H9 (cell line): Measurements from ENCODE around the gene VWA5B1. TPM values are rescaled to one million over a fixed set of nuclear protein-coding genes. Genes with fewer than 3 reads are reported as not detected.

ENCODE experiments used
- DNase-seq: peaks from one replicate; pipeline ENCODE4 v3.0.0-alpha.2; 2017
- H2AFZ ChIP-seq: one replicate; pipeline ENCODE4 v1.6.1; 2013; ENCODE audit warnings: mild to moderate bottlenecking, low read length, control low read depth, moderate library complexity
- H2AK5ac ChIP-seq: 2 replicates; pipeline ENCODE4 v1.6.1; 2013; ENCODE audit warnings: low read length, control low read depth, mixed read lengths; ENCODE audit not compliant: insufficient read length
- H2BK120ac ChIP-seq: one replicate; pipeline ENCODE4 v1.6.1; 2013; ENCODE audit warnings: low read depth, mild to moderate bottlenecking, low read length, control low read depth, inconsistent platforms; ENCODE audit not compliant: poor library complexity, severe bottlenecking
- H2BK12ac ChIP-seq: 2 replicates; pipeline ENCODE4 v1.6.1; 2013; ENCODE audit warnings: low read length, control low read depth, mixed read lengths, low read depth; ENCODE audit not compliant: insufficient read length
- H2BK15ac ChIP-seq: 2 replicates; pipeline ENCODE4 v1.6.1; 2013; ENCODE audit warnings: low read depth, low read length, control low read depth
- H2BK20ac ChIP-seq: one replicate; pipeline ENCODE4 v1.6.1; 2013; ENCODE audit warnings: low read depth, mild to moderate bottlenecking, low read length, control low read depth, inconsistent platforms; ENCODE audit not compliant: poor library complexity, severe bottlenecking
- H2BK5ac ChIP-seq: 2 replicates; pipeline ENCODE4 v1.6.1; 2013; ENCODE audit warnings: low read length, control low read depth, mixed read lengths; ENCODE audit not compliant: insufficient read length
- H3K14ac ChIP-seq: 2 replicates; pipeline ENCODE4 v1.6.1; 2013; ENCODE audit warnings: low read length, control low read depth; ENCODE audit not compliant: insufficient read depth
- H3K18ac ChIP-seq: 2 replicates; pipeline ENCODE4 v1.6.1; 2013; ENCODE audit warnings: low read depth, mild to moderate bottlenecking, mixed read lengths, low read length, control low read depth; ENCODE audit not compliant: insufficient read length
- H3K23ac ChIP-seq: 2 replicates; pipeline ENCODE4 v1.6.1; 2013; ENCODE audit warnings: low read length, control low read depth, mixed read lengths, low read depth; ENCODE audit not compliant: insufficient read length
- H3K23me2 ChIP-seq: 2 replicates; pipeline ENCODE4 v1.6.1; 2013; ENCODE audit warnings: low read depth, mild to moderate bottlenecking, mixed read lengths, low read length, control low read depth; ENCODE audit not compliant: insufficient read length, poor library complexity, severe bottlenecking
- H3K27ac ChIP-seq: 2 replicates; pipeline ENCODE4 v1.5.1; 2013; ENCODE audit warnings: low read length, control low read depth, mixed read lengths, low read depth; ENCODE audit not compliant: insufficient read length
- H3K27me3 ChIP-seq: 2 replicates; pipeline ENCODE4 v1.6.1; 2013; ENCODE audit warnings: low read length, control low read depth, inconsistent platforms; ENCODE audit not compliant: insufficient read depth
- H3K4ac ChIP-seq: 2 replicates; pipeline ENCODE4 v1.6.1; 2013; ENCODE audit warnings: low read depth, mild to moderate bottlenecking, control low read depth, inconsistent platforms, low read length, moderate library complexity
- H3K4me1 ChIP-seq: 2 replicates; pipeline ENCODE4 v1.6.1; 2013; ENCODE audit warnings: low read length, control low read depth, inconsistent platforms; ENCODE audit not compliant: insufficient read depth
- H3K4me2 ChIP-seq: 2 replicates; pipeline ENCODE4 v1.6.1; 2013; ENCODE audit warnings: low read length, control low read depth, mixed read lengths; ENCODE audit not compliant: insufficient read length, insufficient read depth
- H3K56ac ChIP-seq: 2 replicates; pipeline ENCODE4 v1.6.1; 2013; ENCODE audit warnings: low read depth, mild to moderate bottlenecking, mixed read lengths, low read length, control low read depth; ENCODE audit not compliant: insufficient read length
- H3K79me1 ChIP-seq: 2 replicates; pipeline ENCODE4 v1.6.1; 2013; ENCODE audit warnings: low read depth, mild to moderate bottlenecking, moderate library complexity, low read length, control low read depth, inconsistent platforms; ENCODE audit not compliant: insufficient read depth, poor library complexity, severe bottlenecking
- H3K79me2 ChIP-seq: 2 replicates; pipeline ENCODE4 v1.6.1; 2013; ENCODE audit warnings: low read length, control low read depth, inconsistent platforms; ENCODE audit not compliant: insufficient read depth
- H3K9ac ChIP-seq: 2 replicates; pipeline ENCODE4 v1.6.1; 2013; ENCODE audit warnings: low read length, control low read depth, mixed read lengths; ENCODE audit not compliant: insufficient read length; ENCODE audit errors: extremely low read depth
- H3K9me3 ChIP-seq: one replicate; pipeline ENCODE4 v1.6.1; 2013; ENCODE audit warnings: low read depth, low read length, inconsistent platforms; ENCODE audit not compliant: control insufficient read depth
- H3T11ph ChIP-seq: one replicate; pipeline ENCODE4 v1.6.1; 2013; ENCODE audit warnings: mild to moderate bottlenecking, low read length, control low read depth, inconsistent platforms
- H4K20me1 ChIP-seq: one replicate; pipeline ENCODE4 v1.6.1; 2013; ENCODE audit not compliant: control insufficient read depth, insufficient read length, insufficient read depth
- H4K5ac ChIP-seq: 2 replicates; pipeline ENCODE4 v1.6.1; 2013; ENCODE audit warnings: low read depth, mild to moderate bottlenecking, mixed read lengths, low read length, control low read depth; ENCODE audit not compliant: insufficient read length
- H4K8ac ChIP-seq: replicated peaks from 2 replicates; pipeline ENCODE4 v1.6.1; 2013; ENCODE audit warnings: low read length, control low read depth, mixed read lengths, low read depth; ENCODE audit not compliant: insufficient read length
- H4K91ac ChIP-seq: 2 replicates; pipeline ENCODE4 v1.6.1; 2013; ENCODE audit warnings: low read depth, mild to moderate bottlenecking, moderate library complexity, mixed read lengths, low read length, control low read depth; ENCODE audit not compliant: insufficient read length
- H3K27ac Mint-ChIP-seq, 3 experiments: 2 replicates in 2 of 3; 3 replicates in 1 of 3; pipeline ENCODE4 v1.8.0; 2020 to 2021; ENCODE audit warnings: mixed read lengths in 3 of 3, mild to moderate bottlenecking in 1 of 3, moderate library complexity in 1 of 3
- H3K27me3 Mint-ChIP-seq: 2 replicates; pipeline ENCODE4 v1.8.0; 2021; ENCODE audit warnings: low read depth, mild to moderate bottlenecking, moderate library complexity, mixed read lengths
- H3K36me3 Mint-ChIP-seq, 3 experiments: 2 replicates in 2 of 3; 3 replicates in 1 of 3; pipeline ENCODE4 v1.8.0; 2020 to 2021; ENCODE audit warnings: low read depth in 3 of 3, mixed read lengths in 3 of 3; ENCODE audit not compliant: insufficient read depth in 1 of 3
- H3K4me1 Mint-ChIP-seq, 2 experiments: 2 replicates each; pipeline ENCODE4 v1.8.0; 2020; ENCODE audit warnings: mixed read lengths in 2 of 2
- H3K4me3 Mint-ChIP-seq, 2 experiments: 2 replicates in 1 of 2; 3 replicates in 1 of 2; pipeline ENCODE4 v1.8.0; 2020 to 2021; ENCODE audit warnings: mild to moderate bottlenecking in 2 of 2, mixed read lengths in 2 of 2, moderate library complexity in 1 of 2
- H3K9me3 Mint-ChIP-seq, 2 experiments: 2 replicates in 1 of 2; 3 replicates in 1 of 2; pipeline ENCODE4 v1.8.0; 2020; ENCODE audit warnings: mild to moderate bottlenecking in 2 of 2, mixed read lengths in 2 of 2, moderate library complexity in 1 of 2
- WGBS: extraction: QIAGEN DNeasy Blood & Tissue Kit; methylation state at CpG from one replicate; pipeline ENCODE4 v1.1.7; 2013; ENCODE audit warnings: missing lambda C conversion rate, low lambda C conversion rate, mixed read lengths; ENCODE audit not compliant: insufficient read length; ENCODE audit errors: extremely low coverage; 5-methylcytosine and 5-hydroxymethylcytosine counted together
- total RNA-seq: library from RNA; stranded (reverse); gene quantifications from 2 replicates; pipeline ENCODE4 v1.2.1, GENCODE V29; 2021
- TF ChIP-seq, protein P1 (sequence below): fragments of 200-600 bp; sonication (generic); conservative IDR thresholded peaks from 3 replicates; pipeline ENCODE4 v1.8.0; 2021; ENCODE audit warnings: antibody characterized with exemption, mild to moderate bottlenecking

The VWA5B1 gene
- total RNA-seq, 1 experiment from 2014 or later: not detected

DNA sequence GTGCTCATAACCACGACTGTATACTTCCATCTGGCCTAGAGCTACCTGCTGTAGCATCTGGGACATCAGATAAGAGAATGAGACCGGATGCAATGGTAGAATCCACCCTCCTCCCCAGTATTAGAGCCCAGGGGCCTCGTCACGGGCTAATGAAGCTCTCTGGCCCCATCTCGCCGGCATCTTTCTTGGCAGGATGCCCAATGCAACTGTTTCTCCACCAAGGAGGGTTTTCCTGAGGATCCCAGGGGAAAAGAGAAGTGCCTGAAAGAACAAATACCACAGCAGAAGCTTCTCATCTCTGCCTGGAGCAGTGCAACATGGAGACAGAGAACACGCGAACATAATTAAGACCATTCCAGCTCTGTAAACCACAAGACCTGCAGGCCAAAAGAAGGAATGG lies 80.0 kb downstream of the VWA5B1 start:
- Histone ChIP-seq H3T11ph (no peak overlapping the region), H2BK12ac (no peak overlapping the region), H3K23me2 (peaks cover 12% of the 10 kb centered on the region), H3K18ac (no peak overlapping the region), H4K91ac (no peak overlapping the region), H3K9me3 (no peaks in the 10 kb centered on the region), H4K8ac (no peak overlapping the region), H2BK5ac (no peak overlapping the region), H3K4me1 (no peaks in the 10 kb centered on the region), H3K9ac (no peak overlapping the region), H3K4me2 (no peak overlapping the region), H2BK20ac (no peak overlapping the region), H3K23ac (no peak overlapping the region), H3K14ac (no peak overlapping the region), H3K56ac (no peak overlapping the region), H2BK120ac (no peak overlapping the region), H3K27me3 (peaks cover 11% of the 10 kb centered on the region; the same call in 1 of the 2 replicates), H3K27ac (no peak overlapping the region), H2AFZ (no peak overlapping the region), H4K5ac (no peak overlapping the region), H2AK5ac (no peak overlapping the region), H3K79me2 (no peaks in the 10 kb centered on the region), H2BK15ac (no peak overlapping the region), H4K20me1 (no peaks in the 10 kb centered on the region), H3K79me1 (no peaks in the 10 kb centered on the region), H3K4ac (no peak overlapping the region)
- Mint-ChIP-seq H3K27ac (no peak overlapping the region), H3K36me3 (no peaks in the 10 kb centered on the region), H3K27me3 (peaks cover 95% of the 10 kb centered on the region), H3K4me1 (peaks cover 0 to 20% of the 10 kb centered on the region in 2 experiments; a peak in 2 of 4 replicates), H3K4me3 (no peak overlapping the region), H3K9me3 (no peaks in the 10 kb centered on the region; a peak in 2 of 5 replicates)
- no peak for DNase-seq
- TF ChIP-seq, protein P1, sequence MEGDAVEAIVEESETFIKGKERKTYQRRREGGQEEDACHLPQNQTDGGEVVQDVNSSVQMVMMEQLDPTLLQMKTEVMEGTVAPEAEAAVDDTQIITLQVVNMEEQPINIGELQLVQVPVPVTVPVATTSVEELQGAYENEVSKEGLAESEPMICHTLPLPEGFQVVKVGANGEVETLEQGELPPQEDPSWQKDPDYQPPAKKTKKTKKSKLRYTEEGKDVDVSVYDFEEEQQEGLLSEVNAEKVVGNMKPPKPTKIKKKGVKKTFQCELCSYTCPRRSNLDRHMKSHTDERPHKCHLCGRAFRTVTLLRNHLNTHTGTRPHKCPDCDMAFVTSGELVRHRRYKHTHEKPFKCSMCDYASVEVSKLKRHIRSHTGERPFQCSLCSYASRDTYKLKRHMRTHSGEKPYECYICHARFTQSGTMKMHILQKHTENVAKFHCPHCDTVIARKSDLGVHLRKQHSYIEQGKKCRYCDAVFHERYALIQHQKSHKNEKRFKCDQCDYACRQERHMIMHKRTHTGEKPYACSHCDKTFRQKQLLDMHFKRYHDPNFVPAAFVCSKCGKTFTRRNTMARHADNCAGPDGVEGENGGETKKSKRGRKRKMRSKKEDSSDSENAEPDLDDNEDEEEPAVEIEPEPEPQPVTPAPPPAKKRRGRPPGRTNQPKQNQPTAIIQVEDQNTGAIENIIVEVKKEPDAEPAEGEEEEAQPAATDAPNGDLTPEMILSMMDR: no peak
- WGBS: no CpG with 5 or more reads among the region's 8 CpGs
